Keratinocyte (primary cell): ENCODE measurements around the gene RASA3.

Experiments
- CTCF ChIP-seq, 3 experiments: IDR thresholded peaks in 1 of 3; conservative IDR thresholded peaks in 1 of 3; optimal IDR thresholded peaks in 1 of 3; 2 replicates in 2 of 3; 3 replicates in 1 of 3; pipeline versions ENCODE3 to v1.5.1; 2011; ENCODE audit warnings: low read length in 3 of 3, mild to moderate bottlenecking in 3 of 3, moderate library complexity in 2 of 3, control low read depth in 1 of 3, inconsistent platforms in 1 of 3; ENCODE audit not compliant: insufficient read depth in 2 of 3; ENCODE audit errors: extremely low read depth in 1 of 3
- EZH2 ChIP-seq: IDR thresholded peaks from one replicate; pipeline ENCODE4 v1.6.1; 2012; ENCODE audit warnings: inconsistent platforms, mild to moderate bottlenecking, low read length, moderate library complexity

- TF ChIP-seq CTCF (optimal IDR thresholded peaks at IDR 0.05 in 1 of 3, IDR thresholded peaks at IDR 0.05 in 1 of 3, conservative IDR thresholded peaks at IDR 0.05 in 1 of 3; ENCODE audit: extremely low read depth in 1 of 3, insufficient read depth in 2 of 3, low read length in 3 of 3) = no peak
- TF ChIP-seq EZH2 = no peak
Observed at GRCh38 chr13:114131583-114132418, 622 bp downstream of the RASA3 start.
